HCT116 (cell line): Measurements from ENCODE around the gene ZNF431. TPM values are rescaled to one million over a fixed set of nuclear protein-coding genes. Genes with fewer than 3 reads are reported as not detected.
"Not testable (repeated sequence)": the region's sequence is repeated elsewhere in the genome, so short reads cannot be mapped to it uniquely, and the experiment has no call there.

Source experiments
- ATAC-seq: fragments of 200-7000 bp; cut with Tn5 transposase; 2 replicates; pipeline ENCODE4 v1.9.1; 2020; ENCODE audit warnings: mild to moderate bottlenecking, moderate library complexity
- BruUV-seq: library from RNA; stranded (reverse); fragments of 400-500 nt; replicated peaks from 2 replicates; lab custom pipeline; 2021; lab: Mats Ljungman, UMichigan
- CTCF ChIA-PET: fragments of 300-600 bp; sonication (Branson Sonifier 250); formaldehyde crosslinking; loops from one replicate; lab custom pipeline; 2021; ENCODE audit warnings: antibody characterized with exemption; lab: Charles Lee
- POLR2A ChIA-PET: fragments of 300-600, 350-600 bp; sonication (Branson Sonifier 250); formaldehyde crosslinking; loops from one replicate; lab custom pipeline; 2021; ENCODE audit warnings: antibody characterized with exemption; lab: Charles Lee
- RAD21 ChIA-PET, 2 experiments: fragments of 300-600 bp; sonication (Branson Sonifier 250); formaldehyde crosslinking; loops; one replicate each; lab custom pipeline; 2023; ENCODE audit warnings: low total read pairs in 2 of 2; ENCODE audit not compliant: uncharacterized antibody in 2 of 2, unreplicated experiment in 2 of 2, low non-redundant PET in 1 of 2; lab: Charles Lee
- DNase-seq: peaks from one replicate; pipeline ENCODE4 v3.0.0-alpha.2; 2010; ENCODE audit warnings: low read depth, low spot score
- H2AFZ ChIP-seq: fragments of 200-600 bp; shearing (Covaris generic), sonication (generic); 2 replicates; pipeline ENCODE4 v1.6.1; 2017; ENCODE audit warnings: low read depth, mixed run types, mixed read lengths, antibody characterized with exemption, low read length; ENCODE audit not compliant: poor library complexity, severe bottlenecking
- H3K27ac ChIP-seq: 2 replicates; pipeline ENCODE4 v1.5.1; 2012; ENCODE audit warnings: low read depth, low read length
- H3K27me3 ChIP-seq: fragments of 200-600 bp; sonication (generic); 2 replicates; pipeline ENCODE4 v1.6.1; 2016; ENCODE audit warnings: mixed run types, low read length, mixed read lengths; ENCODE audit not compliant: insufficient read depth
- H3K36me3 ChIP-seq, 2 experiments: fragments of 200-500 bp in 1 of 2; fragments of 200-600 bp in 1 of 2; sonication (Bioruptor generic) in 1 of 2; sonication (generic) in 1 of 2; 2 replicates each; pipeline versions ENCODE4 v1.5.1 to v1.6.1; 2014 to 2016; ENCODE audit warnings: low read length in 2 of 2, inconsistent platforms in 1 of 2, mixed read lengths in 1 of 2, mixed run types in 1 of 2; ENCODE audit not compliant: insufficient read depth in 2 of 2, control insufficient read depth in 1 of 2
- H3K4me1 ChIP-seq, 2 experiments: fragments of 200-600 bp in 1 of 2; sonication (generic) in 1 of 2; 2 replicates each; pipeline versions ENCODE4 v1.5.1 to v1.6.1; 2012 to 2017; ENCODE audit warnings: low read length in 2 of 2, inconsistent platforms in 1 of 2, mild to moderate bottlenecking in 1 of 2, mixed read lengths in 1 of 2, mixed run types in 1 of 2, moderate library complexity in 1 of 2; ENCODE audit not compliant: insufficient read depth in 2 of 2, control insufficient read depth in 1 of 2
- H3K4me2 ChIP-seq: fragments of 200-600 bp; sonication (generic); 2 replicates; pipeline ENCODE4 v1.6.1; 2017; ENCODE audit warnings: mixed run types, low read length, mixed read lengths
- H3K4me3 ChIP-seq, 2 experiments: fragments of 200-600 bp in 1 of 2; sonication (generic) in 1 of 2; replicated peaks in 1 of 2; 2 replicates each; pipeline ENCODE4 v1.5.1; 2011 to 2016; ENCODE audit warnings: low read length in 2 of 2, control low read depth in 1 of 2, low read depth in 1 of 2, mild to moderate bottlenecking in 1 of 2, mixed read lengths in 1 of 2, mixed run types in 1 of 2
- H3K79me2 ChIP-seq: fragments of 200-600 bp; sonication (generic); 2 replicates; pipeline ENCODE4 v1.6.1; 2017; ENCODE audit warnings: mild to moderate bottlenecking, mixed run types, low read length, moderate library complexity, mixed read lengths; ENCODE audit not compliant: insufficient read depth
- H3K9ac ChIP-seq: fragments of 200-600 bp; sonication (generic); 2 replicates; pipeline ENCODE4 v1.6.1; 2016; ENCODE audit warnings: low read length, mixed read lengths
- H3K9me2 ChIP-seq: fragments of 200-600 bp; sonication (generic), shearing (Covaris generic); 2 replicates; pipeline ENCODE4 v1.6.1; 2017; ENCODE audit warnings: mixed run types, mild to moderate bottlenecking, moderate library complexity; ENCODE audit not compliant: insufficient read depth
- H3K9me3 ChIP-seq, 2 experiments: fragments of 200-500 bp in 1 of 2; fragments of 200-600 bp in 1 of 2; sonication (Bioruptor generic) in 1 of 2; sonication (generic) in 1 of 2; 2 replicates each; pipeline ENCODE4 v1.6.1; 2014 to 2017; ENCODE audit warnings: low read length in 2 of 2, mixed read lengths in 2 of 2, inconsistent platforms in 1 of 2, low read depth in 1 of 2, mild to moderate bottlenecking in 1 of 2, mixed run types in 1 of 2, moderate library complexity in 1 of 2; ENCODE audit not compliant: control insufficient read depth in 1 of 2, insufficient read depth in 1 of 2
- H4K20me1 ChIP-seq: fragments of 200-600 bp; sonication (generic), shearing (Covaris generic); 2 replicates; pipeline ENCODE4 v1.6.1; 2017; ENCODE audit warnings: mixed run types, mild to moderate bottlenecking, moderate library complexity; ENCODE audit not compliant: insufficient read depth
- SP1 ChIP-seq: IDR thresholded peaks from 2 replicates; pipeline ENCODE4 v1.6.1; 2012; ENCODE audit warnings: low read depth
- ZFX ChIP-seq: fragments of 450-650 bp; IDR thresholded peaks from 2 replicates; pipeline ENCODE4 v1.6.1; 2017
- intact Hi-C: fragments of 100-400 bp; cut with micrococcal nuclease; formaldehyde crosslinking; loops from 2 replicates; pipeline ENCODE4 v1.10.0; 2022
- total RNA-seq: library from RNA; stranded (reverse); gene quantifications from one replicate; pipeline ENCODE4 v1.2.1, GENCODE V29; 2021; ENCODE audit not compliant: unreplicated experiment
- TF ChIP-seq, protein P1 (sequence below): IDR thresholded peaks from 2 replicates; pipeline ENCODE4 v1.6.1; 2011; ENCODE audit warnings: mild to moderate bottlenecking, low read length, moderate library complexity; ENCODE audit not compliant: insufficient replicate concordance; ENCODE audit errors: extremely low read depth

The ZNF431 gene
- total RNA-seq, 1 experiment from 2014 or later = 9.2 TPM

DNA sequence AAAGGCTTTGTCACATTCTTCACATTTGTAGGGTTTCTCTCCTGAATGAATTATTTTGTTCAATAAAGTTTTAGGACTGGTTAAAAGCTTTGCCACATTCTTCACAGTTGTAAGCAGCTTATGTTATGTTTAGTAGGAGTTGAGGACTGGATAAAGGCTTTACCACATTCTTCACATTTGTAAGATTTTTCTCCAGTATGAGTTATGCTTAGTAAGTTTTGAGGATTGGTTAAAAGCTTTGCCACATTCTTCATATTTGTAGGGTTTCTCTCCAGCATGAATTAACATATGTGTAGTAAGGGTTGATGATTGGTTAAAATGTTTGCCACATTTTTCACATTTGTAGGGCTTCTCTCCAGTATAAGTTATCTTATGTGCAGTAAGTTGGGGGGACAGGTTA is 79.9 kb downstream of the ZNF431 start:
- Histone ChIP-seq H3K4me1 (no peaks in the 10 kb centered on the region), H3K9me2 (no peaks in the 10 kb centered on the region), H3K9me3 (peaks cover 3 to 5% of the 10 kb centered on the region in 2 experiments; a peak in 2 of 4 replicates), H3K27me3 (no peaks in the 10 kb centered on the region), H3K27ac (no peak overlapping the region), H3K4me2 (no peak overlapping the region), H4K20me1 (no peaks in the 10 kb centered on the region), H3K36me3 (no peaks in the 10 kb centered on the region), H3K79me2 (no peaks in the 10 kb centered on the region), H2AFZ (no peak overlapping the region), H3K9ac (no peak overlapping the region), H3K4me3 (no peak overlapping the region)
- RAD21 ChIA-PET = no interaction called here
- CTCF ChIA-PET = no interaction called here
- BruUV-seq = no TSS peak
- DNase-seq = no peak
- POLR2A ChIA-PET = no interaction called here
- intact Hi-C loops = no loop called here
- TF ChIP-seq, protein P1, sequence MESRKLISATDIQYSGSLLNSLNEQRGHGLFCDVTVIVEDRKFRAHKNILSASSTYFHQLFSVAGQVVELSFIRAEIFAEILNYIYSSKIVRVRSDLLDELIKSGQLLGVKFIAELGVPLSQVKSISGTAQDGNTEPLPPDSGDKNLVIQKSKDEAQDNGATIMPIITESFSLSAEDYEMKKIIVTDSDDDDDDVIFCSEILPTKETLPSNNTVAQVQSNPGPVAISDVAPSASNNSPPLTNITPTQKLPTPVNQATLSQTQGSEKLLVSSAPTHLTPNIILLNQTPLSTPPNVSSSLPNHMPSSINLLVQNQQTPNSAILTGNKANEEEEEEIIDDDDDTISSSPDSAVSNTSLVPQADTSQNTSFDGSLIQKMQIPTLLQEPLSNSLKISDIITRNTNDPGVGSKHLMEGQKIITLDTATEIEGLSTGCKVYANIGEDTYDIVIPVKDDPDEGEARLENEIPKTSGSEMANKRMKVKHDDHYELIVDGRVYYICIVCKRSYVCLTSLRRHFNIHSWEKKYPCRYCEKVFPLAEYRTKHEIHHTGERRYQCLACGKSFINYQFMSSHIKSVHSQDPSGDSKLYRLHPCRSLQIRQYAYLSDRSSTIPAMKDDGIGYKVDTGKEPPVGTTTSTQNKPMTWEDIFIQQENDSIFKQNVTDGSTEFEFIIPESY = no peak
- TF ChIP-seq ZFX (no peak), SP1 (no peak)
- ATAC-seq = no peak

DNA sequence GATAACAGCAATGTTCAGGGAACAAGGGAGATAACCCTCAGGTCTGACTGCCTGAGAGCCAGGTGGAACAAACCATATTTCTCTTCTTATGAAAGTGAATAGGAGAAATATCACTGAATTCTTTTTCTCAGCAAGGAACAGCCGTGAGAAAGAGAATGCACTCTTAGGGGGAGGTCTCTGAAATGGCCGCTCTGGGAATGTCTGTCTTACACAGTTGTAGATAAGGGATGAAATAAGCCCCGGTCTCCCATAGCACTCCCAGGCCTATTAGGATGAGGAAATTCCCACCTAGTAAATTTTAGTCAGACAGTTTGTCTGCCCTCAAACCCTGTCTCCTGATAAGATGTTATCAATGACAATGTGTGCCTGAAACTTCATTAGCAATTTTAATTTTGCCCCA is 88.1 kb downstream of the ZNF431 start:
- CTCF ChIA-PET, DNase-seq, H4K20me1 ChIP-seq, H3K27me3 ChIP-seq, H2AFZ ChIP-seq, ATAC-seq, H3K9ac ChIP-seq, H3K9me2 ChIP-seq, H3K4me1 ChIP-seq, H3K4me2 ChIP-seq, H3K36me3 ChIP-seq, BruUV-seq, H3K27ac ChIP-seq, POLR2A ChIA-PET, H3K9me3 ChIP-seq, H3K4me3 ChIP-seq, RAD21 ChIA-PET, H3K79me2 ChIP-seq, intact Hi-C loops: not testable (repeated sequence)
